Effector memory CD8-positive, alpha-beta T cell (primary cell): ENCODE results near the gene TPK1.
A peak's percentile ranks its signal among the peaks of the same experiment; 100 is the strongest.
"Not testable (repeated sequence)": the region's sequence is repeated elsewhere in the genome, so short reads cannot be mapped to it uniquely, and the experiment has no call there.

Experiments used
- ATAC-seq: fragments of 150-1000 bp; cut with Tn5 transposase; replicated peaks from 2 replicates; pipeline ENCODE4 v1.10.0; 2021; ENCODE audit warnings: mild to moderate bottlenecking, moderate library complexity
- DNase-seq, 3 experiments: peaks; one replicate each; pipeline ENCODE4 v3.0.0; 2021
- H3K27ac Mint-ChIP-seq, 2 donors: one replicate each; pipeline ENCODE4 v1.8.0; 2022; ENCODE audit warnings: mild to moderate bottlenecking in 2 of 2, mixed read lengths in 2 of 2, moderate library complexity in 2 of 2
- H3K27me3 Mint-ChIP-seq, 2 donors: one replicate each; pipeline ENCODE4 v1.8.0; 2022; ENCODE audit warnings: mixed read lengths in 2 of 2
- H3K36me3 Mint-ChIP-seq: one replicate; pipeline ENCODE4 v1.8.0; 2022; ENCODE audit warnings: mild to moderate bottlenecking, moderate library complexity, mixed read lengths; ENCODE audit not compliant: insufficient read depth
- H3K4me1 Mint-ChIP-seq, 2 donors: one replicate each; pipeline ENCODE4 v1.8.0; 2022; ENCODE audit warnings: low read depth in 2 of 2, mixed read lengths in 2 of 2
- H3K4me3 Mint-ChIP-seq, 2 donors: one replicate each; pipeline ENCODE4 v1.8.0; 2022; ENCODE audit warnings: mild to moderate bottlenecking in 2 of 2, mixed read lengths in 2 of 2, moderate library complexity in 2 of 2
- H3K9me3 Mint-ChIP-seq, 2 donors: one replicate each; pipeline ENCODE4 v1.8.0; 2022; ENCODE audit warnings: mixed read lengths in 2 of 2

Gene TPK1

GRCh38 chr7:144817001-144817400, 18.9 kb downstream of the TPK1 start:
- Mint-ChIP-seq H3K9me3 (no peaks in the 10 kb centered on the region), H3K36me3 (peaks cover 4% of the 10 kb centered on the region), H3K27me3 (no peaks in the 10 kb centered on the region), H3K27ac (no peak overlapping the region), H3K4me3 (no peak overlapping the region), H3K4me1 (peaks cover 31 to 52% of the 10 kb centered on the region in 2 donors)
- DNase-seq (no peak), ATAC-seq (no peak)

GRCh38 chr7:144814299-144814698, 21.6 kb downstream of the TPK1 start:
- DNase-seq (no peak), ATAC-seq (no peak)
- no peak overlapping the region for H3K27ac Mint-ChIP-seq
- no peaks in the 10 kb centered on the region for H3K27me3 Mint-ChIP-seq
- H3K36me3 Mint-ChIP-seq, result peaks cover 4% of the 10 kb centered on the region
- no peaks in the 10 kb centered on the region for H3K9me3 Mint-ChIP-seq
- no peak overlapping the region for H3K4me3 Mint-ChIP-seq
- H3K4me1 Mint-ChIP-seq, result peaks cover 21 to 42% of the 10 kb centered on the region in 2 donors

- Mint-ChIP-seq H3K4me3 (peak overlapping the region; percentile 46 to 71), H3K27ac (peak overlapping the region; percentile 86 to 88), H3K4me1 (peaks cover 11 to 34% of the 10 kb centered on the region in 2 donors), H3K9me3 (no peaks in the 10 kb centered on the region), H3K36me3 (peaks cover 3% of the 10 kb centered on the region), H3K27me3 (no peaks in the 10 kb centered on the region)
- ATAC-seq (peak; percentile 99), DNase-seq (peak; percentile 24 to 31 (median 25))
These were observed 23.2 kb downstream of the TPK1 start for GRCh38 chr7:144812379-144813283.

GRCh38 chr7:144805627-144806239, 30.1 kb downstream of the TPK1 start:
- DNase-seq, result no peak
- H3K4me1 Mint-ChIP-seq, result peaks cover 10 to 24% of the 10 kb centered on the region in 2 donors
- H3K4me3 Mint-ChIP-seq, result no peak overlapping the region
- peaks cover 3% of the 10 kb centered on the region for H3K36me3 Mint-ChIP-seq
- ATAC-seq, result no peak
- no peak overlapping the region for H3K27ac Mint-ChIP-seq
- no peaks in the 10 kb centered on the region for H3K9me3 Mint-ChIP-seq
- no peaks in the 10 kb centered on the region for H3K27me3 Mint-ChIP-seq

DNA sequence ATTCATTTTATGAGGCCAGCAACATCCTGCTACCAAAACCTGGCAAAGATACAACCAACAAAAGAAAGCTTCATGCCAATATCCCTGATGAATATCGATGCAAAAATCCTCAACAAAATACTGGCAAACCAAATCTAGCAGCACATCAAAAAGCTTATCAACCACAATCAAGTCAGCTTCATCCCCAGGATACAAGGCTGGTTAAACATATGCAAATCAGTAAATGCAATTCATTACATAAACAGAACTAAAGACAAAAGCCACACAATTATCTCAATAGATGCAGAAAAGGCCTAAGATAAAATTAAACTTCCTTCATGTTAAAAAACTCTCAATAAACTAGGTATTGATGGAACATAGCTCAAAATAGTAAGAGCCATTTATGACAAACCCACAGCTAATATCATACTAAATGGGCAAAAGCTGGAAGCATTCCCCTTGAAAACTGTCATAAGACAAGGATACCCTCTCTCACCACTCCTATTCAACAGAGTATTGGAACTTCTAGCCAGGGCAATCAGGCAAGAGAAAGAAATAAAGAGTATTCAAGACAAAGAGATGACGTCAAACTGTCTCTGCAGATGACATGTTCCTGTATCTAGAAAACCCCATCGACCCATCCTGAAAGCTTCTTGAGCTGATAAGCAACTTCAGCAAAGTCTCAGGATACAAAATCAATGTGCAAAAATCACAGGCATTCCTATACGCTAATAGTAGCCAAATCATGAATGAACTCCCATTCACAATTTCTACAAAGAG, 35.0 kb downstream of the TPK1 start:
- not testable (repeated sequence) for H3K36me3 Mint-ChIP-seq, DNase-seq, H3K4me3 Mint-ChIP-seq, H3K9me3 Mint-ChIP-seq, H3K27me3 Mint-ChIP-seq, H3K27ac Mint-ChIP-seq, ATAC-seq
- peaks cover 11 to 31% of the 10 kb centered on the region in 2 donors for H3K4me1 Mint-ChIP-seq

- Mint-ChIP-seq H3K27me3 (no peaks in the 10 kb centered on the region), H3K9me3 (no peaks in the 10 kb centered on the region), H3K27ac (no peak overlapping the region), H3K4me3 (no peak overlapping the region), H3K36me3 (peaks cover 5% of the 10 kb centered on the region), H3K4me1 (peaks cover 15 to 29% of the 10 kb centered on the region in 2 donors)
- DNase-seq, result no peak
- ATAC-seq, result no peak
These were observed 38.9 kb downstream of the TPK1 start for GRCh38 chr7:144796919-144797318.

DNA sequence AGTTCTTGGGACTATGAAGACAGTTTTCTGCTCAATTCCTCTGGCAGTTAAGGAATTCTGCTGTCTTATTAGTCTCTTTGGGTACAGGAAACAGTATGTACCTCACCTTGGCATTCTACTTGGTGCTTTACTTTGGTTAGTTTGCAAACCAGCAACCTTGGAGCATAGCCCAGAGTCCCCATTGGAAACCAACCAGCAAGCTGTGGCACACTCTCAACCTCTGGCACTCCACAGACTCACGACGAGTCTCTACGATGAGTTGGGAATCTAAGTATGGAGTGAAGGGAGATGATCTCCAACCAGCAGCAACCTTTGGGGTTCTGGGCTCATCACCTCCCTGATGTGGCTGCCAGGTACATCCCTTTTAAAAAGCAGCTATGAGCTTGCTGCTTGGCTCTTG, 43.8 kb downstream of the TPK1 start:
- no peaks in the 10 kb centered on the region for H3K27me3 Mint-ChIP-seq
- no peak overlapping the region for H3K4me3 Mint-ChIP-seq
- H3K9me3 Mint-ChIP-seq, result no peaks in the 10 kb centered on the region
- peaks cover 3% of the 10 kb centered on the region for H3K36me3 Mint-ChIP-seq
- H3K4me1 Mint-ChIP-seq, result peaks cover 0 to 6% of the 10 kb centered on the region in 2 donors
- no peak for ATAC-seq
- H3K27ac Mint-ChIP-seq, result no peak overlapping the region
- DNase-seq, result no peak

GRCh38 chr7:144791488-144791887, 44.4 kb downstream of the TPK1 start:
- Mint-ChIP-seq H3K4me3 (no peak overlapping the region), H3K27me3 (no peaks in the 10 kb centered on the region), H3K27ac (no peak overlapping the region), H3K9me3 (no peaks in the 10 kb centered on the region), H3K4me1 (peaks cover 0 to 6% of the 10 kb centered on the region in 2 donors), H3K36me3 (no peaks in the 10 kb centered on the region)
- ATAC-seq (no peak), DNase-seq (no peak)

DNA sequence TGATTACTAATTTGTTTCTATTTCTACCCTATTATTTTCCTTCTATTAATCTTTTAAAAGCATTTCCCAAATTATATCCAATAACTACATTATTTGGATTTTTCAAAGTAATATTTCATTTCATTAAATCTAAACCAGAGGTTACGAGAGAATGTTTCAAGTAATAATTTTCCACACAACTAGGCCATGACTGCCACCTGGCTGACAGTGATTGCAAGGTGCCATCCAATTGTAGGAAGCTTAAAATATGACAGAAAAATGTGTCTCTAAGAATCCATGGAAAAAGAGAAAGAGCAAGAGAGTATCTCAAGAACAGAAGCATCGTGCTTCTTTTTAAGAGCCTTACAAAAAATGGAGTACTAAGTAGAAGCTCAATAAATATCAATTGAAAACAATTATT, 48.7 kb downstream of the TPK1 start:
- no peaks in the 10 kb centered on the region for H3K27me3 Mint-ChIP-seq
- H3K9me3 Mint-ChIP-seq, result no peaks in the 10 kb centered on the region
- DNase-seq, result no peak
- H3K4me1 Mint-ChIP-seq, result peaks cover 0 to 2% of the 10 kb centered on the region in 2 donors
- H3K27ac Mint-ChIP-seq, result no peak overlapping the region
- no peak overlapping the region for H3K4me3 Mint-ChIP-seq
- no peaks in the 10 kb centered on the region for H3K36me3 Mint-ChIP-seq
- no peak for ATAC-seq

DNA sequence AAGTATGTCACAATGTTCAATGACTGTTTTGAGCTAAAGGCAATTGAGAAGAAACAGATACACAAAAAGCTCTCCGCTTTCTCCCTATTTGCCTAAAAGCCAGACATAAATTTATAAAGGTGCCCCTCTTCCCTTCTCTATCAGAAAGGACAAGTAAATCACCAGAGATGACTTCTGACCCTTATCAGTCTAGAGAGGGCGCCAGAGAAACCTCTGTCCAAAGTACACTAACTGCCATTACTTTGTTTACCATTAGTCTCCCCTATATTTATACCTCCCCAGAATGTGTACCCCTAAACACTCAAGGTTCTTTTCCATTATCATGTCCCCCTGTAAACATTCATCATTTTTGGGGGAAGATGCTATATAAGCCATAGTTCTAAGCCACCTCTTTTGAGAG, 49.3 kb downstream of the TPK1 start:
- ATAC-seq (peak; percentile 42), DNase-seq (no peak)
- no peaks in the 10 kb centered on the region for H3K27me3 Mint-ChIP-seq
- no peak overlapping the region for H3K27ac Mint-ChIP-seq
- no peaks in the 10 kb centered on the region for H3K36me3 Mint-ChIP-seq
- H3K4me1 Mint-ChIP-seq, result peaks cover 0 to 2% of the 10 kb centered on the region in 2 donors
- no peaks in the 10 kb centered on the region for H3K9me3 Mint-ChIP-seq
- no peak overlapping the region for H3K4me3 Mint-ChIP-seq

DNA sequence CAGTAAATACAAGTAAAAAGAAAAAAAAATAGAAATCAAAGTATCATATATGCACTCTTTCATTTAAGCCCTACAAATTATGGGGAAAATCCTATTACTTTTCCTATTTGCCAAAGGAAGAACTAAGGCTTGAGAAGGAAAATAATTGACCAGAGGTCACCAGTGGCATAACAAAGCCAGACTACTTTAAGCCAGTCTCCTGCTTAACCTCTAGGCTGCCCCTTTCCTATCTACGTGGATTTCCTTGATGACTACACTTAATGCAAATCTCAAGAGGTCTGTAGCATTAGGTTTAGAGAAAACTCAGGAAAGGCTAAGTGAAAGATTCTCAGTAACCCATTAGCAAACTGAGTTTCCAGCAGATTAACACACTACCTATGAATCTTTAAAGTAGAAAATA, 49.8 kb downstream of the TPK1 start:
- Mint-ChIP-seq H3K27ac (no peak overlapping the region), H3K36me3 (no peaks in the 10 kb centered on the region), H3K9me3 (no peaks in the 10 kb centered on the region), H3K4me3 (no peak overlapping the region), H3K4me1 (no peaks in the 10 kb centered on the region), H3K27me3 (no peaks in the 10 kb centered on the region)
- ATAC-seq (no peak), DNase-seq (no peak)

DNA sequence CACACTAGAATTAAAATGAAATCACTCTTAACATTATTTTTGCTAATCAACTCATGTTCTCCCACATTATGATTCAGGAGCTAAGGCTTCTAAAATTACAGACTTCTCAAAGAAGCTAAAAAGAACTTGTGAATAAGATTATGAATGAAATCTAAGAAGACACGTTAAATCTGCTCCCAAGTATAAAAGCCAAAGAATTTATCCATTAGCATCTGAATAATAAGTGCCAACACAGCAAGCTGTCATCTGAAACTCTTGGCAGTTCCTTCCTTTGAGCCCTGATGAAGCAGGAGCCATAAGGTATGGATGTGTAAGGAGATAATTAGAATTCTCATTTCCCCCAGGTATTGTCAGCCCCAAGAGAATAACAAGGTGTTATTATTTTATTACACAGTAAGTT, 50.3 kb downstream of the TPK1 start:
- H3K4me1 Mint-ChIP-seq, result no peaks in the 10 kb centered on the region
- H3K27me3 Mint-ChIP-seq, result no peaks in the 10 kb centered on the region
- H3K4me3 Mint-ChIP-seq, result no peak overlapping the region
- H3K27ac Mint-ChIP-seq, result no peak overlapping the region
- no peaks in the 10 kb centered on the region for H3K36me3 Mint-ChIP-seq
- ATAC-seq (no peak), DNase-seq (no peak)
- H3K9me3 Mint-ChIP-seq, result no peaks in the 10 kb centered on the region

GRCh38 chr7:144784943-144785342, 50.9 kb downstream of the TPK1 start:
- ATAC-seq (no peak), DNase-seq (no peak)
- Mint-ChIP-seq H3K4me3 (no peak overlapping the region), H3K4me1 (no peaks in the 10 kb centered on the region), H3K9me3 (no peaks in the 10 kb centered on the region), H3K36me3 (no peaks in the 10 kb centered on the region), H3K27ac (no peak overlapping the region), H3K27me3 (no peaks in the 10 kb centered on the region)
